Glutamatergic neuron (in vitro differentiated cells): ENCODE data around the gene SLC35A2. TPM values are rescaled to one million over a fixed set of nuclear protein-coding genes. Genes with fewer than 3 reads are reported as not detected.
"Not testable (repeated sequence)": the region's sequence is repeated elsewhere in the genome, so short reads cannot be mapped to it uniquely, and the experiment has no call there.

ENCODE experiments used
- DNase-seq: peaks from one replicate; pipeline ENCODE4 v3.0.0; 2022
- H3K27ac Mint-ChIP-seq: one replicate; pipeline ENCODE4 v1.8.0; 2020; ENCODE audit warnings: mild to moderate bottlenecking, mixed read lengths, inconsistent platforms; ENCODE audit not compliant: unreplicated experiment
- H3K27me3 Mint-ChIP-seq: one replicate; pipeline ENCODE4 v1.8.0; 2020; ENCODE audit warnings: mild to moderate bottlenecking, moderate library complexity, mixed read lengths, inconsistent platforms; ENCODE audit not compliant: unreplicated experiment
- H3K36me3 Mint-ChIP-seq: one replicate; pipeline ENCODE4 v1.8.0; 2020; ENCODE audit warnings: mild to moderate bottlenecking, mixed read lengths, inconsistent platforms; ENCODE audit not compliant: unreplicated experiment
- H3K4me1 Mint-ChIP-seq: one replicate; pipeline ENCODE4 v1.8.0; 2020; ENCODE audit warnings: mild to moderate bottlenecking, low read depth, mixed read lengths, inconsistent platforms; ENCODE audit not compliant: unreplicated experiment
- H3K4me3 Mint-ChIP-seq: one replicate; pipeline ENCODE4 v1.8.0; 2020; ENCODE audit warnings: mild to moderate bottlenecking, mixed read lengths, inconsistent platforms; ENCODE audit not compliant: unreplicated experiment
- H3K9me3 Mint-ChIP-seq: one replicate; pipeline ENCODE4 v1.8.0; 2020; ENCODE audit warnings: mild to moderate bottlenecking, moderate library complexity, mixed read lengths, inconsistent platforms; ENCODE audit not compliant: unreplicated experiment
- CTCF ChIP-seq: fragments of 200-600 bp; sonication (generic); IDR thresholded peaks from one replicate; pipeline ENCODE4 v1.5.0; 2021; ENCODE audit not compliant: partially characterized antibody, unreplicated experiment
- total RNA-seq: library from RNA; stranded (reverse); fragmentation: NEBNext Ultra II Directional; extraction: Animal tissue kit (Norgen Biotek cat#: 25700); gene quantifications from one replicate; pipeline ENCODE4 v1.2.1, GENCODE V29; 2021; ENCODE audit not compliant: unreplicated experiment

SLC35A2 gene
- total RNA-seq, 1 donor from 2014 or later, result 22.1 TPM

- Mint-ChIP-seq H3K36me3 (no peaks in the 10 kb centered on the region), H3K27me3 (no peaks in the 10 kb centered on the region), H3K27ac (no peak overlapping the region), H3K9me3 (peaks cover 1% of the 10 kb centered on the region), H3K4me3 (no peak overlapping the region), H3K4me1 (no peaks in the 10 kb centered on the region)
- TF ChIP-seq CTCF, result no peak
- DNase-seq, result no peak
These were observed 47.2 kb downstream of the SLC35A2 start for GRCh38 chrX:48864210-48864609.

GRCh38 chrX:48854898-48855297, 56.5 kb downstream of the SLC35A2 start:
- peaks cover 3% of the 10 kb centered on the region for H3K27me3 Mint-ChIP-seq
- no peak overlapping the region for H3K4me3 Mint-ChIP-seq
- peaks cover 1% of the 10 kb centered on the region for H3K9me3 Mint-ChIP-seq
- no peak overlapping the region for H3K27ac Mint-ChIP-seq
- no peaks in the 10 kb centered on the region for H3K36me3 Mint-ChIP-seq
- no peak for DNase-seq
- no peaks in the 10 kb centered on the region for H3K4me1 Mint-ChIP-seq
- TF ChIP-seq CTCF, result no peak

DNA sequence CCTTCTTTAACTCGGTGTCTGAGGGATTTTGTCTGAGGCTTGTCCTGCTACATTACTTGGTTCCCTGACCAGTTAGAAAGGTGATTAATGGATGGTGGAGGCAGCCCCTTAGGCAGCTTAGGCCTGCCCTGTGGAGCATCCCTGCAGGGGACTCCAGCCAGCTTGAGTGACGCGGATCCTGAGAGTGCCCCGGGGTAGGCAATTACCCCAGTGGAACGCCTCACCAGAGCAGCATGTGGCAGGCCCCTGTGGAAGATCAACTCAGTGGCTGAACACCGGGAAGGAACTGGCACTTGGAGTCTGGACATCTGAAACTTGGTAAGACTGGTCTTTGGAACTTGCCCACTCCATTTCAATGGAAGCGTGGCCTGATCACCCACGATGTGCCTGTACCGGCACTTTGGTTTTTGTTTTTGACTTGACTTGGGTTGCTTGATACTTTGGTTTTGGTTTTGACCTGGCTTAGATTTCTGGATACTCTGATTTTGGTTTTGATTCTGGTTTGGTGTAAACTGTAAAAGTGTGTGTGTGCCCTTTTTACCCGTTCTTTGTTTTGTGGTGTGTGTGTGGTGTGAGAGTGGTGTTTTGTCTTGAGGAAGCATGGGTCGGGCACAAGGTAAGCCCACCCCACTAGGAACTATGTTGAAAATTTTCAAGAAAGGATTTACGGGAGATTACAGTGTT, 57.2 kb downstream of the SLC35A2 start:
- H3K27ac Mint-ChIP-seq, DNase-seq, H3K27me3 Mint-ChIP-seq, H3K4me3 Mint-ChIP-seq, H3K4me1 Mint-ChIP-seq, H3K9me3 Mint-ChIP-seq, H3K36me3 Mint-ChIP-seq: not testable (repeated sequence)

DNA sequence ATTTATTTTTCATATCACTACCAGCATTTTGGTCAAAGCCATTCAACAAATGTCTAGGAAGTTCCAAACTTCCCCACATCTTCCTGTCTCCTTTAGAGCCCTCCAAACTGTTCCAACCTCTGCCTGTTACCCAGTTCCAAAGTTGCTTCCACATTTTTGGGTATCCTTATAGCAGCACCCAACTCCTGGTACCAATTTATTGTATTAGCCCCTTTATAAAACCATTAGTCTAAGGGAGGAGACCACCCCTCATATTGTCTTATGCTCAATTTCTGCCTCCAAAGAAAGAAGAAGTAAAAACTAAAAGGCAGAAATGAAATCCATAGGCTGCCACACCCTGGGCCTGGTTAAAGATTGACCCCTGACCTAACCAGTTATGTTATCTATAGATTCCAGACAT, 58.0 kb downstream of the SLC35A2 start:
- not testable (repeated sequence) for DNase-seq, H3K4me1 Mint-ChIP-seq, H3K27me3 Mint-ChIP-seq, H3K4me3 Mint-ChIP-seq, H3K27ac Mint-ChIP-seq, H3K9me3 Mint-ChIP-seq, H3K36me3 Mint-ChIP-seq

Other genes starting within 250 kb of the SLC35A2 start
- gene WAS, start 227.8 kb downstream of the SLC35A2 start, total RNA-seq, result 2.6 TPM
- 4.7 TPM for gene SUV39H1, start 214.9 kb downstream of the SLC35A2 start, total RNA-seq
- gene GLOD5, start 149.9 kb downstream of the SLC35A2 start, total RNA-seq, result not detected
- gene GATA1, start 125.1 kb downstream of the SLC35A2 start, total RNA-seq, result not detected
- 264 TPM for gene HDAC6, start 109.6 kb downstream of the SLC35A2 start, total RNA-seq
- not detected for gene ERAS, start 85.1 kb downstream of the SLC35A2 start, total RNA-seq
- 127 TPM for gene PCSK1N, start 76.0 kb downstream of the SLC35A2 start, total RNA-seq
- gene TIMM17B, start 13.9 kb downstream of the SLC35A2 start, total RNA-seq, result 71.8 TPM
- gene PQBP1, start 13.7 kb downstream of the SLC35A2 start, total RNA-seq, result 120 TPM
- gene PIM2, start 7.4 kb upstream of the SLC35A2 start, total RNA-seq, result 16.5 TPM
- 68.3 TPM for gene OTUD5, start 46.0 kb upstream of the SLC35A2 start, total RNA-seq
- gene KCND1, start 60.2 kb upstream of the SLC35A2 start, total RNA-seq, result 7.2 TPM
- gene GRIPAP1, start 90.6 kb upstream of the SLC35A2 start, total RNA-seq, result 129 TPM
- 39.8 TPM for gene TFE3, start 131.7 kb upstream of the SLC35A2 start, total RNA-seq
- 17.6 TPM for gene CCDC120, start 147.4 kb upstream of the SLC35A2 start, total RNA-seq
- 41.5 TPM for gene PRAF2, start 162.4 kb upstream of the SLC35A2 start, total RNA-seq
- gene WDR45, start 168.2 kb upstream of the SLC35A2 start, total RNA-seq, result 66.4 TPM
- gene GPKOW, start 212.1 kb upstream of the SLC35A2 start, total RNA-seq, result 20.6 TPM